DOHH2 (cell line): ENCODE measurements around the gene YTHDF1.

Experiments
- CTCF ChIP-seq: fragments of 200-600 bp; sonication (generic); IDR thresholded peaks from one replicate; pipeline ENCODE4 v1.5.1; 2014; ENCODE audit warnings: antibody characterized with exemption, mild to moderate bottlenecking, low read depth, low read length; ENCODE audit not compliant: poor library complexity, severe bottlenecking
- EZH2phosphoT487 ChIP-seq: fragments of 200-600 bp; sonication (generic); IDR thresholded peaks from 2 replicates; pipeline ENCODE4 v1.6.1; 2017; ENCODE audit warnings: borderline replicate concordance, mild to moderate bottlenecking, antibody characterized with exemption, low read length, moderate library complexity, mixed read lengths

DNA sequence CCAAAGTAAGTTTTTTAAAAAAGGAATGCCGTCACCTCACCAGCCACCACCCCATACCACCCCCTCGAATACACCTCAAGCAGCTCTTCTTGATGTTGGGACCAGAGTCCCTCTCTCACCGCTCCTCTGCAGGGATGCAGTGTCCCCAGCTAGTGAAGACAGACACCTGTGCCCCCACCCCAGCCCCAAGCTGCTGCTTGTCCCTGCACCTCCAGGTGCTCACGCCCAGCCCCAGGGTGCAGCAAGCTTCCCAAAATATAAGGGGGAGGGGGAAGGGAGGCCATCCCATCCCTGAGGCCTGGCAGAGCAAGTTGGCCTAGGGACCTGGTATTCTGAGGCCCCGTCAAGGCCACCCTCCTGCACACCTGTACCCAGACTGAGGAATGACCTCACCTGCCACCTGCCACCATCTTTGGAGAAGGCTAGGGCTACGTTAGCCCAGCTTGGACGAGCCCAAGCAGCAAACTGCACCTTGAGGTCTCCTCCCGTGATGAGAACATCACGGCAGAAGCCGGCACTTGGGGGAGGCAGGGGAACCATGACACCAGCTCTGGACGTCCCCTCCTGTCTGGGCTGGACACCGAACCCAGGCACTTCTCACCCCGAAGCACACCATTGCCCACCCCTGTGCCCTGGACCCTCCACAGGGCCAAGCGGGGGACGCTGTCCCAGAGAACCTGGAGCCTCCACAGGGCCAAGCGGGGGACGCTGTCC is 25.9 kb downstream of the YTHDF1 start:
- TF ChIP-seq CTCF (no peak), EZH2phosphoT487 (no peak)
